ENCODE measurements around the gene IL31.

The IL31 gene

GRCh38 chr12:122155705-122156104, 18.3 kb downstream of the IL31 start:
- Histone ChIP-seq H3K27ac (ENCODE audit: low read length) (no peak overlapping the region), H3K9me3 (replicated peaks; ENCODE audit: insufficient read depth, low read length) (no peaks in the 10 kb centered on the region), H3F3A (ENCODE audit: insufficient read depth, low read length) (no peaks in the 10 kb centered on the region), H2AFZ (ENCODE audit: low read length) (no peak overlapping the region), H3K9ac (ENCODE audit: low read length) (no peak overlapping the region), H3K27me3 (replicated peaks; ENCODE audit: insufficient read depth, low read length) (no peaks in the 10 kb centered on the region), H3K4me1 (ENCODE audit: low read length) (no peaks in the 10 kb centered on the region), H3K79me2 (ENCODE audit: low read length) (no peaks in the 10 kb centered on the region), H3K36me3 (replicated peaks; ENCODE audit: insufficient read depth, low read length) (no peaks in the 10 kb centered on the region), H4K20me1 (ENCODE audit: insufficient read depth, low read length) (no peaks in the 10 kb centered on the region), H3K9me2 (replicated peaks; ENCODE audit: insufficient read depth, low read length) (no peaks in the 10 kb centered on the region), H3K4me2 (ENCODE audit: low read depth, low read length) (no peak overlapping the region), H3K4me3 (ENCODE audit: low read length) (no peak overlapping the region)
- TF ChIP-seq EZH2phosphoT487 (IDR thresholded peaks at IDR 0.05; ENCODE audit: low read length), result no peak
- no peak for TF ChIP-seq CTCF (IDR thresholded peaks at IDR 0.05; ENCODE audit: low read length)
- TF ChIP-seq EZH2 (optimal IDR thresholded peaks at IDR 0.05; ENCODE audit: low read depth, low read length), result no peak
- DNase-seq, result no peak

- TF ChIP-seq CTCF (IDR thresholded peaks at IDR 0.05; ENCODE audit: low read length) (no peak), EZH2 (optimal IDR thresholded peaks at IDR 0.05; ENCODE audit: low read depth, low read length) (no peak), EZH2phosphoT487 (IDR thresholded peaks at IDR 0.05; ENCODE audit: low read length) (no peak)
Observed at GRCh38 chr12:122152754-122153153, 21.3 kb downstream of the IL31 start.

GRCh38 chr12:122150127-122150681, 23.8 kb downstream of the IL31 start:
- no peaks in the 10 kb centered on the region for H3K9me3 ChIP-seq (replicated peaks; ENCODE audit: insufficient read depth, low read length)
- no peaks in the 10 kb centered on the region for H3F3A ChIP-seq (ENCODE audit: insufficient read depth, low read length)
- no peak overlapping the region for H2AFZ ChIP-seq (ENCODE audit: low read length)
- no peak overlapping the region for H3K4me3 ChIP-seq (ENCODE audit: low read length)
- H3K27ac ChIP-seq (ENCODE audit: low read length), result no peak overlapping the region
- TF ChIP-seq EZH2 (optimal IDR thresholded peaks at IDR 0.05; ENCODE audit: low read depth, low read length) (no peak), CTCF (IDR thresholded peaks at IDR 0.05; ENCODE audit: low read length) (no peak), EZH2phosphoT487 (IDR thresholded peaks at IDR 0.05; ENCODE audit: low read length) (no peak)
- no peaks in the 10 kb centered on the region for H4K20me1 ChIP-seq (ENCODE audit: insufficient read depth, low read length)
- no peak for DNase-seq
- H3K9me2 ChIP-seq (replicated peaks; ENCODE audit: insufficient read depth, low read length), result no peaks in the 10 kb centered on the region
- H3K79me2 ChIP-seq (ENCODE audit: low read length), result no peaks in the 10 kb centered on the region
- H3K9ac ChIP-seq (ENCODE audit: low read length), result no peak overlapping the region
- no peaks in the 10 kb centered on the region for H3K4me1 ChIP-seq (ENCODE audit: low read length)
- H3K36me3 ChIP-seq (replicated peaks; ENCODE audit: insufficient read depth, low read length), result no peaks in the 10 kb centered on the region
- H3K27me3 ChIP-seq (replicated peaks; ENCODE audit: insufficient read depth, low read length), result no peaks in the 10 kb centered on the region
- no peak overlapping the region for H3K4me2 ChIP-seq (ENCODE audit: low read depth, low read length)

More at GRCh38 chr12:122152754-122153153, 21.3 kb downstream of the IL31 start:
- Histone ChIP-seq H3K4me1 (ENCODE audit: low read length) (no peaks in the 10 kb centered on the region), H3K27ac (ENCODE audit: low read length) (no peak overlapping the region), H3K9me2 (replicated peaks; ENCODE audit: insufficient read depth, low read length) (no peaks in the 10 kb centered on the region), H3K9ac (ENCODE audit: low read length) (no peak overlapping the region), H3K27me3 (replicated peaks; ENCODE audit: insufficient read depth, low read length) (no peaks in the 10 kb centered on the region), H3K36me3 (replicated peaks; ENCODE audit: insufficient read depth, low read length) (no peaks in the 10 kb centered on the region), H3K4me2 (ENCODE audit: low read depth, low read length) (no peak overlapping the region), H3F3A (ENCODE audit: insufficient read depth, low read length) (no peaks in the 10 kb centered on the region), H3K9me3 (replicated peaks; ENCODE audit: insufficient read depth, low read length) (no peaks in the 10 kb centered on the region), H2AFZ (ENCODE audit: low read length) (no peak overlapping the region), H3K4me3 (ENCODE audit: low read length) (no peak overlapping the region), H3K79me2 (ENCODE audit: low read length) (no peaks in the 10 kb centered on the region), H4K20me1 (ENCODE audit: insufficient read depth, low read length) (no peaks in the 10 kb centered on the region)
- DNase-seq, result no peak
